GM21717 (cell line): ENCODE measurements around the gene HIRA.
"Not testable (repeated sequence)": the region's sequence is repeated elsewhere in the genome, so short reads cannot be mapped to it uniquely, and the experiment has no call there.

Experiments used
- ATAC-seq: cut with Tn5 transposase; IDR thresholded peaks from one replicate; pipeline ENCODE4 v1.9.1; 2021; ENCODE audit warnings: mild to moderate bottlenecking, moderate library complexity; ENCODE audit not compliant: unreplicated experiment

HIRA gene

DNA sequence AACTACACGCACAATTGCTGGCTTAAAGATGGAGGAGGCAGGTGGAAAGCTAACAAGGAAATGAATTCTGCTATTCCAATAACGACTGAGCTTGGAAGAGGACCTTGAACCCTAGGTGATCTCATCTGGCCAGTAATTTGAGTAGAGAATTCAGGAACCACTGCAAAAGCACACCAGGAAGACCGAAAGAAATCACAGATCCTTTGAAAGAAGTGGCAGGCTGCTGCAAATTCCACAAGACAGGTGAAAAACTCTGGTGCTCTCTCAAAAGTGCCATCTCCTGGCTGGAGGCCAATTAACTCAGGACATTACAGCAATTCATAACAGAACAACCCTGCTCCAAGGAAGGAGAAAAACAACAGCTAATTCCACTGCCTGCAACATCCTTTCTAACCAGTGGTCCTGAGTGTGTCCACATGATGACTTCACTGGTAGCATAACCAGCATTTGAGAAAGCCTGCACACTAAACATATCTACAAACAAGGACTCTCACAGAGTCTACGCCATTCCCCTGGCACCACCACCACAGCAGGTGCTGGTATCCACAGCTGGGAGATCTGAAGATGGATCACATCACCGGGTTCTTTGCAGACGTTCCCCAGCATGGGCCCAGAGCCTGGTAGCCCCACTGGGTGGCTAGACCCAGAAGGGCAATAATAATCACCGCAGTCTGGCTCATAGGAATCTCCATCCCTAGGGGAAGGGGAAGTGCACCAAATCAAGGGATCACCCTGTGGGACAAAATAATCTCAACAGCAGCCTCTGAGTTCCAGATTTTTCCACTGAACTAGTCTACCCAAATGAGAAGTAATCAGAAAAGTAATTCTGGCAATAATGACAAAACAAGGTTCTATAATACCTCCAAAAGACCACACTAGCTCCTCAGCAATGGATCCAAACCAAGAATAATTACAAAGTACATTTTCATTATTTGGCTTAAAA, 95.1 kb downstream of the HIRA start:
- ATAC-seq = no peak

DNA sequence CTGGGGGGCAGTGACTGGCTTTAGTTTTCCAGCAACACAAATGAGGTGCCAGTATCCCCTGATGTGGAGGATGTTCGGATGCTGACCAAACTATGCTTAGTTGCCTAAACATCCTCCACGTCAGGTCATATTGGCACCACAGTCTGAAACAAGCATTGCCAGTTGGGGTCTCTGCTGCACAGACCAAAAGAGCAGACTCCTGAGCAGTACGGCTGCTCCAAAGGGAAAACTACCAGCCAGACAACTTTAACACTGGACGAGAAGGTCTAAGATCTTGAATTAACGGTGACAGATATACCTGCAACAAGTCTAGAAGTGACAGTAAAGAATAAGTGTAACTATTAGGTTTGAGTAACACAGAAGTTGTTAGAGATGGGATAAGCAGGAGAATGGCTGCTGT, 99.6 kb downstream of the HIRA start:
- ATAC-seq = no peak

DNA sequence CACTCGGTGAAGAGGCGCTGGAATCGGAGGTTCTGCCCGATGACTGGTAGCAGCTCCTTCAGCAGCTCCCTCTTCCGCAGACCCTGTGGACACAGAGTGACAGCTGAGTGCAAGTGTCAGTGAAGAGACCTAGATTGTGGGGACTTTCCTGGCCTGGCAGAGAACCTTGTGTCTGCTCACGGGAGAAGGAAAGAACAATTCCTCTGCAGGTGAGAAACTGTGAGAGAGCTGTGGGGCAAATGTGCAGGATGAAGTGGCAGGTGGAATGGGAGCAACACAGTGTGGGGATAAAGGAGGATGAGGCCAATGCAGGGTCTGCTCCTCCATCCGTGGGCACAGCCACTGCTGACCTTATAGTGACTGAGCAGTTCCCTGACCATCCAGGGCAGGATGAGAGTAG, 100.1 kb downstream of the HIRA start:
- no peak for ATAC-seq

DNA sequence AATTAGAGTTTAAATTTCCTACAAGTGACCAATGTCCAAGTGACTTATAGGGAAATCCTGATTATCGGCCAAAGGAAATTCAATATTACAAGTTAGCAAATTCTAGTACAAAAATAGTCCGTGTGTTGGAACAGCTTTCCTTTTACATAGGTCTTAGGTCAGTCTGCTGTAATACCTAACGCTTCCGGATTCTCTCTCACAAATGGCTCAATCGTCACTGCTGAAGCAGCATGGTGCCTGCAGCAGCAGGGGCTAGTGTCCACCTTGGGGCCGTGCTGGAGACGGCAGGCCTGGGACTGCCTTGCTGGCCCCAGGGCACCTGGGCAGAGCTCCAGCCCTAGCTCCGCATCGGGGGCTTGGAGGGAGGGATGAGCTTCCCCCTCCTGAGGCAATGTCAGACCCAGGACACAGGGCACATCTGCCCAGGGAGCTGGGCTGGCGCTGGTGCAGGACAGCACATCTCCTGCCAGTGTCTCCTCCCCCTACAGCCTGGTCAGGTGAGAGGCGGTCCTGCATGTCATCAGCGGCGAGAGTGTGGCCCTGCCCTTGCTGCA, 100.6 kb downstream of the HIRA start:
- no peak for ATAC-seq

DNA sequence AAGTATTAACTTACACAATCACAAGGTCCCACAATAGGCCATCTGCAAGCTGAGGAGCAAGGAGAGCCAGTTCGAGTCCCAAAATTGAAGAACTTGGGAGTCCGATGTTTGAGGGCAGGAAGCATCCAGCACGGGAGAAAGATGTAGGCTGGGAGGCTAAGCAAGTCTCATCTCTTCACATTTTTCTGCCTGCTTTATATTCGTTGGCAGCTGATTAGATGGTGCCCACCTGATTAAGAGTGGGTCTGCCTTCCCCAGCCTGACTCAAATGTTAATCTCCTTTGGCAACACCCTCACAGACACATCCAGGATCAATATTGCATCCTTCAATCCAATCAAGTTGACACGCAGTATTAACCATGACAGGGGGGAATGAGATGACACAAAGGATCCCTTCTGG, 101.3 kb downstream of the HIRA start:
- not testable (repeated sequence) for ATAC-seq

DNA sequence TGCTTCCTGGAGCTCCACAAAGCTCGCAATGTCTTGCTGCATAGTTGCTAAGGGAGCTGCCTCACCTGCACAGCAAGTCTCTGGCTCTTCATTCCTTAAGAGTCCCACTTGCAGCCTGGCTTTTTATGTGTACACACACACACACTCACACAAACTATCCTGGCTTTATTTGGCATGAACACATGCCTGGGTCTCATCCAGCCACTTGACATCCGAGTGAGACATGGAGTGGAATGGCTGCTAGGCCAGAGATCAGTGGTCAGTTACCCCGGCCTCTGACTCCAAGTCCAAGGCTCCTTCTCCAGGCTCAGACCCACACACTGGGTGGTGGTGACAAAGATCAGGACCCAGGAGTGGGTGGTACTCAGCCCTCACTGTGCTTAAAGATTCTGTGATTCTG, 102.1 kb downstream of the HIRA start:
- no peak for ATAC-seq

DNA sequence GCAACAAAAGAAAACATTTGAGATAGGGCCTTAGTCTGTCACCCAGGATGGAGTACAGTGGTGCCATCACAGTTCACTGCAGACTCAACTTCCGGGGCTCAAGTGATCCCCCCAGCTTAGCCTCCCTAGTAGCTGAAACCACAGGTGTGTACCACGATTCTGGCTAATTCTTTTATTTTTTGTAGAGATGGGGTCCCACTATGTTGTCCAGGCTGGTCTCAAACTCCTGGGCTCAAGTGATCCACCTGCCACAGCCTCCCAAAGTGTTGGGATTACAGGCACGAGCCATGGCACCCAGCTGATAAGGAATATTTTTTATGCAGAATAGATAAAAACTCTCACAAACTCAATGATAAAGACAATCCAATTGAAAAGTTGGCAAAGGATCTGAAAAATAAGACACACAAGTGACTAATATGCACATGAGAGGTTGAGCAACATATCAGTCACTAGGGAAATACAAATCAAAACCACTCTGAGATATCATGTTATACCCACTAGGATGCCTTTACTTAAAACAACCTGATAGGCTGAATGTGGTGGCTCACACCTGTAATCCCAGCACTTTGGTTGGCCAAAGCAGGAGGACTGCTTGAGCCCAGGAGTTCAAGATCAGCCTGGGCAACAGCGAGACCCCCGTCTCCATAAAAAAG, 106.1 kb downstream of the HIRA start:
- ATAC-seq = no peak

DNA sequence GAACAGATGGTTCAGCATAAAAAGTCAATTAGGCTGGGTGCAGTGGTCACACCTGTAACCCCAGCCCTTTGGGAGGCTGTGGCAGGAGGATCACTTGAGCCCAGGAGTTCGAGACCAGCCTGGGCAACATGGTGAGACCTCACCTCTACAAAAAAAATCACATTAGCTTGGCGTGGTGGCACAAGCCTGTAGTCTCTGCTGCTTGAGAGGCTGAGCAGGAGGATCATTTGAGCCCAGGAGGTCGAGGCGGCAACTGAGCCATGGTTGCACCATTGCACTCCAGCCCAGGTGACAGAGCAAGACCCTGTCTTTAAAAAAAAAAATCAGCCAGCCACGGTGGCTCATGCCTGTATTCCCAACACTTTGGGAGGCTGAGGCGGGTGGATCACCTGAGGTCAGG, 108.1 kb downstream of the HIRA start:
- ATAC-seq = not testable (repeated sequence)

DNA sequence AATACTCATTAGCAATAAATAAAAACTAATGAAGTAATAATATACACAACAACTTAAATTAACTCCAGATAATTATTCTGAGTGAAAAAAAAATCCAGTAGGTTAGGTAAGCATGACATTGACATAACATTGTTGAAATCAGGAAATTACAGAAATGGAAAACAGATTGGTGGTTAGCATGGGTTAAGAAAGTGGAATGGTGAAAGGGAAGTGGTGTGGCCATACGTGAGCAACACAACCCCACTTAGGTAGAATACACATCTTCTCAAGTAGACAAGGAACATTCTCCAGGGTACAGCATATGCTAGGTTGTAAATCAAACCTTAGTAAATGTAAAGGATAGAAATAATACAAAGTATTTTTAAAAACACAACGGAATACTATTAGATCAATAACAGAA, 109.8 kb downstream of the HIRA start:
- no peak for ATAC-seq

DNA sequence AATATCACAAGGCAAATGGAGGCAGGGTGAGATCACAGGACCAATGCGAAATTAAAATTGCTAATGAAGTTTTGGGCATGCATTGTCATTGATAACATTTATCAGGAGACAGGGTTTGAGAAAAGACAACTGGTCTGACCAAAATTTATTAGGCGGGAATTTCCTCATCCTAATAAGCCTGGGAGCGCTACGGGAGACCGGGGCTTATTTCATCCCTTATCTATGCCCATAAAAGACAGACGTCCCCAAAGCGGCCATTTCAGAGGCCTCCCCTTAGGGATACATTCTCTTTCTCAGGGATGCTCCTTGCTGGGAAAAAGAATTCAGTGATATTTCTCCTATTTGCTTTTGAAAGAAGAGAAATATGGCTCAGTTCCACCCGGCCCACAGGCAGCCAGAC, 111.4 kb downstream of the HIRA start:
- ATAC-seq = not testable (repeated sequence)

DNA sequence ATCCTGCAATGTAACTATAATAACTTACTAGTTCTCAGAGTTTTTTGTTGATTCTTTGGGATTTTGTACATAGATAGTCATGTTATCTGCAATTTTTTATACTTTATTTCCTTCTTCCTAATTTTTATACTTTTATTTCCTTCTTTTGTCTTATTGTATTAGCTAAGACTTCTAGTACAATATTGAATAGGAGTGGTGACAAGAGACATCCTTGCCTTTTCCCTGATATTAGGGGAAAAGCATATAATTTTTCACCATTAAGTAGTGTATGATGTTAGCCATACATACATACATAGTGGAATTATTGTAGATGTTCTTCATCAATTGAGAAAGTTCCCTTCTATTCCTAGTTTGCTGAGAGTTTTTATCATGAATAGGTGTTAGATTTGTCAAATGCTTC, 112.3 kb downstream of the HIRA start:
- no peak for ATAC-seq

DNA sequence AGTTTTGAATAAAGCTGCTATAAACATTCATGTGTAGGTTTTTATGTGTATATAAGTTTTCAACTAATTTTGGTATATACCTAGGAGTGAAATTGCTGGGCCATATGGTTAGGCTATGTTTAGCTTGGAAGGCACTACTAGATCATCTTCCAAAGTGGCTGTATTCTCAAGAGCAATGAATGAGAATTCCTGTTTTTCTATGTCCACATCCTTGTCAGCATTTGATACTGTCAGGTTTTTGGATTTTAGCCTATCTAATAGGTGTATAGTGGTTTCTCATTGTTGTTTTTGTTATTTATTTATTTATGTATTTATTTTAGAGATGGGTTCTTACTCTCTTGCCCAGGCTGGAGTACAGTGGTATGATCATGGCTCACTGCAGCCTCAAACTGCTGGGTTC, 113.7 kb downstream of the HIRA start:
- ATAC-seq = no peak

DNA sequence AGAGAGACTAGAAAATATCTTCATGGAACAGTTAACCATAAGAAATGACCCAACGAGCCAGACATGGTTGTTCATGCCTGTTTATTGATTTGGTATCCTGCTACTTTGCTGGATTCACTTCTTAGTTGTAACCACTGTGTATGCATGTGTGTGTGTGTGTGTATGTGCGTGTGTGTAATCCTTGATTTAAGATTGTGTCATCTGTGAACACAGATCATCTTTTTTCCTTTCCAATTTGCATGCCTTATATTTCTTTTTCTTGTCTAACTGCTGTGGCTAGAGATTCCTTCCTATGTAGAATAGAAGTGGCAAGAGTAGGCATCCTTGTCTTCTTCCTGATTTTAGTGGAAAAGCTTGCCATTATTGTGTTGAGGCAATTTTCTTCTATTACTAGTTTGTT, 123.7 kb downstream of the HIRA start:
- ATAC-seq = no peak

DNA sequence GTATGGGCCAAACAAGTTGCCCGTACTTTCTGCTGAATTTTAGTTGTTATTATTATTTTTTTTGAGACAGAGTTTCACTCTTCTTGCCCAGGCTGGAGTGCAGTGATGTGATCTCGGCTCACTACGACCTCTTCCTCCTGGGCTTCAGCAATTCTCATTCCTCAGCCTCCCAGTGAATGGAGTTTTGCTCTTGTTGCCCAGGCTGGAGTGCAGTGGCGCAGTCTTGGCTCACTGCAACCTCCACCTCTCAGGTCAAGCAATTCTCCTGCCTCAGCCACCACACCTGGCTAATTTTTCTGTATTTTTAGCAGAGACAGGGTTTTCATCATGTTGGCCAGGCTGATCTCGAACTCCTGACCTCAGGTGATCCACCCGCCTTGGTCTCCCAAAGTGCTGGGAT, 125.0 kb downstream of the HIRA start:
- ATAC-seq = not testable (repeated sequence)

DNA sequence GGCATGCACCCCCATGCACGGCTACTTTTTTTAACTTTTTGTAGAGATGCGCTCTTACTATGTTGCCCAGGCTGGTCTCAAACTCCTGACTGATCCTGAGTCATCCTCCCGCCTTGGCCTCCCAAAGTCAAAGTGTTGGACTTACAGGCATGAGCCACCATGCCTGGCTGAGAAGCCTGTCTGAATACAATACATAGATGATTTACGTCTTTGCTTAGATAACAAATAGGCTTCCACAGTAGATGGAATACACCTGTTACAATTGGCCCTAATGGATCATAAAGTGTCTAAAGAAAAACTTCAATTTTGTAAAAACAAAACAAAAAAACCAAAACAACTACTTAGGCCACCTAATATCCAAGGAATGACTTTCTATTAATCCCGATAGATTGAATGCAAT, 127.0 kb downstream of the HIRA start:
- ATAC-seq = no peak

DNA sequence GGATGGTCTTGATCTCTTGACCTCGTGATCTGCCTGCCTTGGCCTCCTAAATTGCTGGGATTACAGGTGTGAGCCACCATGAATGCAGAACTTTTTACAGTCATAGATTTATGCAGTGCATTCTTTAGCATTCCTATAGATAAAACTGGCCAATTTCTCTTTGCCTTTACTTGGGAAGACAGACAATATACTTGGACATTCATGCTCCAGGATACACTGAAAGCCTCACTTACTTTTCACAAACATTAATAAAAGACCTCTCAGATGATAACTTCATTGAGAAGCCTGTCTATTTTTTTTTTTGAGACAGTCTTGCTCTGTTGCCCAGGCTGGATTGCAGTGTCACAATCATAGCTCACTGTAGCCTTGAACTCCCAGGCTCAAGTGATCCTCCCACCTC, 127.7 kb downstream of the HIRA start:
- ATAC-seq = no peak

DNA sequence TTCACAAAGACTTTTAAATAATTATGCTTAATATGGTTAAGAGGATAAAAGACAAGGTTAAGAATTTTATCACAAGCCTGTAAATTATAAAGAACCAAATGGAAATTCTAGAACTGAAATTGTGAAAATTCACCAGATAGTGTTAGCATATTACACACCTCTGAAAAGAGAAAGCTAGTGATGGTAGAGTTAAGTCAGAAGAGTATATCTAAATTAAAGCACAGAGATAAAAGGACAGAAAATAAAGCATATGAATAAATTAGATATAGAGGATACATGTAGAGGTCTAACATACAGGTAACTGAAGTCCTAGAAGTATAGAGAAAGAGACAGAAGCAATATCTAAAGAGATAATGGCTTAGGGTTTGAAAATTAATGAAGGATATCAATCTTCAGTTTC, 135.8 kb downstream of the HIRA start:
- ATAC-seq = no peak

DNA sequence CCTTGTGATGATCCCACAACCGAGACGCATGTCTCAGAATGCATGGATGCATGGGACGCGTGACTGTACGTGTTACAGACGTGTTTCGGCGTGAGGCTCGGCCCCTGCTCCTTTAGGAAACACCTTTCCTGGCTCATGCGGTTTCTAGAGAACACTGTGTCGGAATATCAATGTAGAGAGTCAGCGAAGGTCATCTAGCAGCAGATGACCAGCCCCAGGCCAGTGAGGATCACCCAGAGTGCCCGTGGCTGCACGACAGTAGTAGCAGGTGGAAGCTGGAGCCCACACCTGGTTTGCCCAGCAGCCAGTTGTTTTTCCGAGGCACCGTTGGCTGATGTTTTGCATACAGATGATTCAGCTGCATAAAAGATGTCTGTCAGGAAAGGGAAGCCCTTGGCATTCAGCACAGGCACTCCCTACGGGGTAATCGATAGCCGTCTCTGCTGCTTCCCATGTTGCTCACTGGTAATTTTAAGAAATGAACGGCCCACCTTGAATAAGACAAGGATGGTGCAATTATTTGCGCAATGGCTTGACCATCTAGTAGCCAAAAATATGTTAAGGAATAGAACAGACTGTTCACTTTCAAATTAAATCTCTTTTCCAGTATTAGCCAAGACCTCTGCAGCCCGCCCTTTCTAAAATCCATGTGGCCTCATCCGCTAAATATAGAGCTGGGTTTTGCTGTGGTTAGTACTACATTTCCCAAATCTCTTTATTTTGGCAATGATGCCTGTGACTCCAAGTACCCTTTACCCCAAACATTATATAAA, 138.9 kb downstream of the HIRA start:
- ATAC-seq = no peak

DNA sequence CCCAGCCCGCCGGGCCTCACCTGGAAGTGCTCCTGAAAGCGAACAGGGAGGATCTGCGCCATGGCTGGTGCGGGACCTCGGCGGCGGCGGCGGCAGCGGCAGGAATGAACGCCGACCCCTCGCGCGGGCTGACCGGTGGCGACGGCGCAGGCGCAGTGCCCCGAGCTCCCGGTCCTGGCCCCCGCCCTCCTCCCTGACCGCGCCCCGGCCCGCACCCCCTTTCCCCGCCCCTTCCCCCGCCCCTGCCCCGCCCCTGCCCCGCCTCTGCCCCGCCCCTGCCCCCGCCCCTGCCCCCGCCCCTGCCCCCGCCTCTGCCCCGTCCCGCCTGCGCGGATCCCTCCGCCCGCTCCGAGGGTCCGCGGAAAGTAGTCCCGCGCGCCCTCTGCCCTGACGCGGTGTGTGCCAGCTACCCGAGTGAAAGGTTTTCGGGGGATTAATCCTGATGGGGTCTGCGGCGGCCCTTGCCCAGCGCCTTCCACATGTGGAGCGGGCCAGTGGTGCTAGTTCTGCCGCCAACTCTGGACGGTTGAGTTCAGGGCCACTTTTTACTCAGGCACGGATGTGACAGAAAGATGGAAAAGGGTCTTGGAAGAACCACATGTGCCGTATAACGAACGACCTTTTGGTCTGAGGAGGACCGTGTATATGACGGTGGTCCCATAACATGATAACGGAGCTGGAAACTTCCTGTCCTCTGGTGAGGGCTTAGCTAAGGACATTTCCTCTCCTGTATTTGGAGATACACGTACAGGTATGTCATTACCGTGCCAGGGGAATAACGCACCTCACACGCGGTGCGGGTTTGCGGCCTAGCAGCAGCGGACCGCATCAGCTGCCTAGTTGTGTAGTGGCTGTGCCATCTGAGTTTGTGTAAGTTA, 139.7 kb downstream of the HIRA start, which contains the start of gene CLTCL1:
CLTCL1 (minus strand) TSS at position 140 of the 878 bp plus-strand sequence; CDS start at position 62, 78 bp downstream.
- no peak for ATAC-seq

DNA sequence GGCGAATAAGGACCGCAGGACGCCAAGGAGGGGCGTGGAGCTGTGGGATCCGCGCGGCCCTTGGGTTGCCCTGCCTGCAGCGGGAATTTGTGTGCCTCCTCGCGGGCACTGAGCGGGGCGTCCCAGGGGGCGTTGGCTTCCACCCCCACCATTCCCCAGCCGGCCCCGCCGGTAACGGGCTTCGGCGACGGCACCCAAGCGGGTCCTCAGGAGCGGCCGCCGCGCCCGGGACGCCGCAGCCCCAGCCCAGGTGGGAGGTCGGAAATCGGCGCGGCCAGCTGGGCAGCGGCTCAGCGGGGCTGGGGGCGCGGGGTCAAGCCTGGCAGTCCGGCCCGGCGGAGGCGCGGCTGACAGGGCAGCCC, 140.3 kb downstream of the HIRA start:
- ATAC-seq = no peak
